Natural killer cell (primary cell): Measurements from ENCODE around the gene TCF15. TPM values are rescaled to one million over a fixed set of nuclear protein-coding genes. Genes with fewer than 3 reads are reported as not detected.

Source experiments
- ATAC-seq, 3 donors: fragments of 150-1000 bp in 2 of 3; fragments of 200-7000 bp in 1 of 3; cut with Tn5 transposase; 1 replicate in 1 of 3; 2 replicates in 2 of 3; pipeline ENCODE4 v1.10.0; 2021; ENCODE audit warnings: mild to moderate bottlenecking in 2 of 3, moderate library complexity in 2 of 3
- DNase-seq, 2 donors: peaks; one replicate each; pipeline versions ENCODE4 v3.0.0 to v3.0.0-alpha.2; 2013 to 2021; ENCODE audit warnings: mixed read lengths in 1 of 2
- H3K27ac ChIP-seq: one replicate; pipeline ENCODE4 v1.5.1; 2013; ENCODE audit warnings: mild to moderate bottlenecking, low read length
- H3K27me3 ChIP-seq: one replicate; pipeline ENCODE4 v1.6.1; 2013; ENCODE audit warnings: low read length; ENCODE audit not compliant: control insufficient read depth, insufficient read depth
- H3K36me3 ChIP-seq: one replicate; pipeline ENCODE4 v1.6.1; 2013; ENCODE audit warnings: low read length; ENCODE audit not compliant: control insufficient read depth, insufficient read depth
- H3K4me1 ChIP-seq: one replicate; pipeline ENCODE4 v1.6.1; 2013; ENCODE audit warnings: low read length; ENCODE audit not compliant: control insufficient read depth, insufficient read depth
- H3K4me3 ChIP-seq: one replicate; pipeline ENCODE4 v1.5.1; 2013; ENCODE audit warnings: low read length
- H3K9me3 ChIP-seq: one replicate; pipeline ENCODE4 v1.6.1; 2013; ENCODE audit warnings: low read length; ENCODE audit not compliant: control insufficient read depth, insufficient read depth
- H3K27ac Mint-ChIP-seq, 2 donors: one replicate each; pipeline ENCODE4 v1.8.0; 2022; ENCODE audit warnings: mild to moderate bottlenecking in 2 of 2, mixed read lengths in 2 of 2, moderate library complexity in 1 of 2
- H3K27me3 Mint-ChIP-seq, 2 donors: one replicate each; pipeline ENCODE4 v1.8.0; 2022; ENCODE audit warnings: low read depth in 2 of 2, mixed read lengths in 2 of 2
- H3K36me3 Mint-ChIP-seq: one replicate; pipeline ENCODE4 v1.8.0; 2022; ENCODE audit warnings: mixed read lengths
- H3K4me1 Mint-ChIP-seq, 2 donors: one replicate each; pipeline ENCODE4 v1.8.0; 2022; ENCODE audit warnings: mixed read lengths in 2 of 2
- H3K4me3 Mint-ChIP-seq: one replicate; pipeline ENCODE4 v1.8.0; 2022; ENCODE audit warnings: mild to moderate bottlenecking, moderate library complexity, mixed read lengths
- H3K9me3 Mint-ChIP-seq, 2 donors: one replicate each; pipeline ENCODE4 v1.8.0; 2022; ENCODE audit warnings: mixed read lengths in 2 of 2
- WGBS: methylation state at CpG from one replicate; pipeline ENCODE4 v1.1.7; 2013; ENCODE audit warnings: missing lambda C conversion rate; ENCODE audit not compliant: insufficient coverage; 5-methylcytosine and 5-hydroxymethylcytosine counted together
- intact Hi-C: fragments of 100-400 bp; cut with micrococcal nuclease; formaldehyde crosslinking; loops from one replicate; pipeline ENCODE4 v1.14.2; 2022
- total RNA-seq, 4 donors: library from RNA; stranded (reverse); fragments of 120-200 nt in 1 of 4; gene quantifications; one replicate each; pipeline versions ENCODE4 v1.2.3 to v1.2.4, GENCODE V29; 2013 to 2022
- TF ChIP-seq, protein P1 (sequence below): fragments of 200-600 bp; IDR thresholded peaks from one replicate; pipeline ENCODE4 v1.8.0; 2022; ENCODE audit warnings: antibody characterized with exemption

The TCF15 gene
- total RNA-seq, 3 donors from 2014 or later (not counting 1 experiment from before 2014, with no cell fraction given), result 0.32 TPM; not detected in 2

DNA sequence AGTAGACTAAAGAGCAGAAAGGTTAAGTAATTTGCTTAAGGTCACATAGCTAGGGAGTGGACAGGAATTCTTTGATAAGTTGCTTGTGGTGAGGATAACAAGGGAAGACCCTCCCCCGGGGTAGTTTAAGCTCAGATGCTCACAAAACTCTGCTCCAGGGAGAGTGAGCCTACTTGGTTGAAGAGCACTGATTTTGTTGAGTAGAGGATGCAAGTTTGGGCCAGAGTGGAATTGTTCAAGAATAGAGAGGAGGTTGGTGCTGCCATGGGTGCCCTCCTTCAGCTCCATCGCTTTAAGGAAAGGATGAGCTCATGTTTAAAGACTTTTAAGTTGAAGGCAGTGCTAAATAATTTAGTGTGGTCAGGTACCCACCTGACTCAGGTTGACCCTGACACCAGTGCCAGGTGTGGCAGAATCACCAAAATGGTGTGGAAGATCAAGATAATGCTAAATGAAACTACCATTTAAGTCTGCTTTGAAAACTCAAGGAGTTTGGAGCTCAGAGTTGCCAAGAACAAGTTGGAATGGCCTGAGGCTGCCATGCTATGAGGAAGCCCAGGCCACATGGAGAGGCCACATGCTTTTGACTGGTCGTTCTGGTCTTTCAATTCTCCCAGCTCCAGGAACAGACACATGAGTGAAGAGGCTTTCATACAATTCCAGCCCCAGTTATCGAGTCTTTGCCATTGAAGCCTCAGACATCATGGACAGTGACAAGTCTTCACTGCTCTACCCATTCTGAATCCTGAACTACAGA, 8.0 kb upstream of the TCF15 start:
- ATAC-seq (no peak), DNase-seq (no peak)
- 64% methylated on average over 4 of the region's 4 CpGs for WGBS
- no peak overlapping the region for H3K27ac ChIP-seq
- peaks cover 4% of the 10 kb centered on the region for H3K27me3 ChIP-seq
- H3K4me3 ChIP-seq, result no peak overlapping the region
- Mint-ChIP-seq H3K27me3 (peaks cover 31 to 57% of the 10 kb centered on the region in 2 donors), H3K36me3 (no peaks in the 10 kb centered on the region), H3K4me1 (no peaks in the 10 kb centered on the region), H3K27ac (no peak overlapping the region), H3K4me3 (no peak overlapping the region), H3K9me3 (peaks cover 0 to 2% of the 10 kb centered on the region in 2 donors)
- intact Hi-C loops, result no loop called here
- no peaks in the 10 kb centered on the region for H3K4me1 ChIP-seq
- TF ChIP-seq, protein P1, sequence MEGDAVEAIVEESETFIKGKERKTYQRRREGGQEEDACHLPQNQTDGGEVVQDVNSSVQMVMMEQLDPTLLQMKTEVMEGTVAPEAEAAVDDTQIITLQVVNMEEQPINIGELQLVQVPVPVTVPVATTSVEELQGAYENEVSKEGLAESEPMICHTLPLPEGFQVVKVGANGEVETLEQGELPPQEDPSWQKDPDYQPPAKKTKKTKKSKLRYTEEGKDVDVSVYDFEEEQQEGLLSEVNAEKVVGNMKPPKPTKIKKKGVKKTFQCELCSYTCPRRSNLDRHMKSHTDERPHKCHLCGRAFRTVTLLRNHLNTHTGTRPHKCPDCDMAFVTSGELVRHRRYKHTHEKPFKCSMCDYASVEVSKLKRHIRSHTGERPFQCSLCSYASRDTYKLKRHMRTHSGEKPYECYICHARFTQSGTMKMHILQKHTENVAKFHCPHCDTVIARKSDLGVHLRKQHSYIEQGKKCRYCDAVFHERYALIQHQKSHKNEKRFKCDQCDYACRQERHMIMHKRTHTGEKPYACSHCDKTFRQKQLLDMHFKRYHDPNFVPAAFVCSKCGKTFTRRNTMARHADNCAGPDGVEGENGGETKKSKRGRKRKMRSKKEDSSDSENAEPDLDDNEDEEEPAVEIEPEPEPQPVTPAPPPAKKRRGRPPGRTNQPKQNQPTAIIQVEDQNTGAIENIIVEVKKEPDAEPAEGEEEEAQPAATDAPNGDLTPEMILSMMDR, result no peak
- no peaks in the 10 kb centered on the region for H3K36me3 ChIP-seq
- no peaks in the 10 kb centered on the region for H3K9me3 ChIP-seq

DNA sequence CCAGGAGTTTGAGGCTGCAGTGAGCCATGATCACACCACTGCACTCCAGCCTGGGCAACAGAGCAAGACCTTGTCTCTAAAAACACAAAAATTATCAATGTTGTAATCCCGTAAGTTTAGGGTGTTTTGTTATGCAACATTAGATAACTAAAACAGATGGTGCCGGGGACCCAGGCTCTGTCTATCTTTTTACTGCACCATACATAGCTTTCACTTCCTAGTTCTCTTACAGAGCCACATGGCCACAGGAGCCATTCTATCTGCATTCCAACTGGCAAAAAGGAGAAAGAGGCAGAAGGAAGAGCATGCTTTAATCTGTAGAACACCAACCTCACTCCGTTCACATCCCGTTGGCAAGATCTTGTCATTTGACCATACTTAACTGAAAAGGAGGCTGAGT, 5.4 kb upstream of the TCF15 start:
- H3K27me3 Mint-ChIP-seq, result peaks cover 39 to 78% of the 10 kb centered on the region in 2 donors
- peaks cover 13% of the 10 kb centered on the region for H3K27me3 ChIP-seq
- WGBS, result 93% methylated on average over 3 of the region's 4 CpGs
- DNase-seq (no peak), ATAC-seq (no peak)
- intact Hi-C loops, result no loop called here
- no peak overlapping the region for H3K27ac Mint-ChIP-seq
- H3K4me3 Mint-ChIP-seq, result no peak overlapping the region
- peaks cover 0 to 4% of the 10 kb centered on the region in 2 donors for H3K4me1 Mint-ChIP-seq
- peaks cover under 1% of the 10 kb centered on the region for H3K4me1 ChIP-seq
- TF ChIP-seq, protein P1, result no peak
- no peak overlapping the region for H3K4me3 ChIP-seq
- H3K36me3 ChIP-seq, result no peaks in the 10 kb centered on the region
- peaks cover 0 to 2% of the 10 kb centered on the region in 2 donors for H3K9me3 Mint-ChIP-seq
- no peaks in the 10 kb centered on the region for H3K36me3 Mint-ChIP-seq
- H3K27ac ChIP-seq, result no peak overlapping the region
- H3K9me3 ChIP-seq, result no peaks in the 10 kb centered on the region

DNA sequence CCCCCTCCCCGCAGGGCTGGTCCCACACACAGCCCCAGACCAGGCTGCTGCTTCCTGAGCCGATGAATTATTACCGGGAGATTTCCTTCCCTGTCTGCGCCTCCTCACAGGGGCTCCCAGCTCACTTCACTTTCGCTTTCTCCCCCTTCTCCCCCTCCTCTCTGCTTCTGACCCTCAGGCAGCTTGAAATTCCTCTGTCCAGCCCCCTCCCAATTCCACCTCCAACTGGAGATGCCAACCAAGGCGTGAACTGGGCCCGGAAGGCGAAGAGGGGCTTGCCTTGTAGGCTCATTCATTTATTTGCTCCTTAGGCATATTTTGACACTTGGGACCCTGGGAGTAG, 1.7 kb upstream of the TCF15 start:
- Mint-ChIP-seq H3K4me3 (peak overlapping the region; percentile 31), H3K27me3 (peaks cover 45 to 51% of the 10 kb centered on the region in 2 donors), H3K9me3 (no peaks in the 10 kb centered on the region), H3K27ac (no peak overlapping the region), H3K4me1 (peaks cover 0 to 4% of the 10 kb centered on the region in 2 donors), H3K36me3 (no peaks in the 10 kb centered on the region)
- H3K9me3 ChIP-seq, result no peaks in the 10 kb centered on the region
- intact Hi-C loops, result no loop called here
- ATAC-seq (no peak), DNase-seq (no peak)
- no peak overlapping the region for H3K27ac ChIP-seq
- H3K4me3 ChIP-seq, result no peak overlapping the region
- peaks cover 29% of the 10 kb centered on the region for H3K27me3 ChIP-seq
- TF ChIP-seq, protein P1, result no peak
- WGBS, result 12% methylated on average over 8 of the region's 8 CpGs
- H3K36me3 ChIP-seq, result no peaks in the 10 kb centered on the region
- H3K4me1 ChIP-seq, result peaks cover 3% of the 10 kb centered on the region
